Ecto neural progenitor cell (in vitro differentiated cells): ENCODE data around the gene ADGRG1.

Experiments used
- DNase-seq: peaks from one replicate; pipeline ENCODE4 v3.0.0-alpha.2; 2018; ENCODE audit warnings: low spot score

Gene ADGRG1

DNA sequence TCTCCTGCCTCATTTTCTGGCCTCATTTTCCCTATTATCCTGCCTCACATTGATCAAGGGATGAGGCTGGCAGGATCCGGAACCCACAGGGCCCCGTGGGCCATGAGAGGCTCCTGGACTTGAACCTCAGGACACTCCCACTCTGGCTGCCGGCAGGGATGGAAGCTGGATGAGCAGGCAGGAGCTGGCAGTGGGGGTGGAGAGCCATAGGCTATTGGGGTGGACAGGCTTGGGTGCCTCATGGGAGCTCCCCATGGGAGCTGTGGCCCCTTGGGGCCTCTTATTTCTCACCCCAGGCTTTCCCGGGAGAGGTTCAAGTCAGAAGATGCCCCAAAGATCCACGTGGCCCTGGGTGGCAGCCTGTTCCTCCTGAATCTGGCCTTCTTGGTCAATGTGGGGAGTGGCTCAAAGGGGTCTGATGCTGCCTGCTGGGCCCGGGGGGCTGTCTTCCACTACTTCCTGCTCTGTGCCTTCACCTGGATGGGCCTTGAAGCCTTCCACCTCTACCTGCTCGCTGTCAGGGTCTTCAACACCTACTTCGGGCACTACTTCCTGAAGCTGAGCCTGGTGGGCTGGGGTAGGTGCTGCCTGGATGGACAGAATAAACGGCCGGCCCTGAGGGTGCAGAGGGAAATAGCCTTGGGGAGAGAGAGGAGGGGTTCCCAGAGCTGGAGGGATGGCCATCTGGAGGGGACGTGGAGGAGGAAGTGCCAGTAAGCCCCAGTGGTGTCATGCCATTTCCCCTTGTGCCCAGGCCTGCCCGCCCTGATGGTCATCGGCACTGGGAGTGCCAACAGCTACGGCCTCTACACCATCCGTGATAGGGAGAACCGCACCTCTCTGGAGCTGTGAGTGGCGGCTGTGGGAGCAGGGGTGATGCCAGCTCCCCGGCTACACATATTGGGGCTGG, 55.5 kb downstream of the ADGRG1 start:
- DNase-seq: no peak

GRCh38 chr16:57684626-57685358, 56.4 kb downstream of the ADGRG1 start:
- DNase-seq: no peak

GRCh38 chr16:57685633-57686032, 57.2 kb downstream of the ADGRG1 start:
- DNase-seq: no peak

DNA sequence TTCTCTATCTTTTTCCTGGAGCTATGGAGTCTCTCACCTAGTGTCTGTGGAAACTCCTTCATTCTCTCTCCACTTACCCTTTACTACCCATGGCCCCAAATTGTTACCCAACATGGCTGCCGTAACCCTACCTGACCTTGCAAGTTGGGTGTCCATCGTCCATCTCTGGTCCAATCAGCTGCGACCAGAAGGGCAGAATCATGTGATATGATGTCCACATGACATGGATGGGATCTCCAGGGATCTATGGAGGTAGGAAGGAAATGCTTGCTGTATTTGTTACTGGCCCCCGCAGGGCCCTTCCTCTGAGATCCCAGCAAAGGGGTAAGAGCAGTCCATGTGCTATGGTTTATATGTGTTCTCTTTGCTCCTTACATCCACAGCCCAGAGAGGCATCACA, 58.1 kb downstream of the ADGRG1 start:
- DNase-seq: no peak

GRCh38 chr16:57687363-57687929, 59.0 kb downstream of the ADGRG1 start:
- no peak for DNase-seq

- no peak for DNase-seq
These were observed 60.1 kb downstream of the ADGRG1 start for GRCh38 chr16:57688487-57688986.

GRCh38 chr16:57688987-57689761, 60.7 kb downstream of the ADGRG1 start:
- no peak for DNase-seq

GRCh38 chr16:57689762-57690558, 61.5 kb downstream of the ADGRG1 start:
- no peak for DNase-seq

DNA sequence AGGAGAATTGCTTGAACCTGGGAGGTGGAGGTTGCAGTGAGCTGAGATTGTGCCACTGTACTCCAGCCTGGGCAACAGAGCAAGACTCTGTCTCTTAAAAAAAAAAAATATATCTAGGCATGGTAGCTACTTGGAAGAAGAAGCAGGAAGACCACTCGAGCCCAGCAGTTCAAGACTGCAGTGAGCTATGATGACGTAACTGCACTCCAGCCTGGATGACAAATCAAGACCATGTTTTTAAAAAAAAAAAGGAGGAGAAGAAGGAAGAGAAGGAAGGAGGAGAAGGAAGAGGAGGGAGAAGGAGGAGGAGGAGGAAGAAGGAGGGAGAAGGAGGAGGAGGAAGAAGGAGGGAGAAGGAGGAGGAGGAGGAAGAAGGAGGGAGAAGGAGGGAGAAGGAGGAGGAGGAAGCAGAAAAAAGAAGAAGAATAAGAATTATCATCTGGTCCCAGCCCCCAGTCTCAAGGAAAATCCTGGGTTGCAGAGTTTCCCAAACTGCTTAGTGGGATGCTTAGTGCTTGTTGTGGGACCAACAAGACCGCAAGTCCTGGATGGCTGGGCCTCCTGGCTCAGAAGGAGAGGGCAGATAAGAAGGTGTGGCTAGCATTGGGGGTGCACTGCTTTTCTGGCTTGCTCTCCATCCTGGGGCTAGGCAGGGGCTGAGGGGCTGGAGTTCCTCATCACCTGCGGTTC, 62.5 kb downstream of the ADGRG1 start:
- no peak for DNase-seq

GRCh38 chr16:57692636-57693035, 64.2 kb downstream of the ADGRG1 start:
- DNase-seq: no peak

DNA sequence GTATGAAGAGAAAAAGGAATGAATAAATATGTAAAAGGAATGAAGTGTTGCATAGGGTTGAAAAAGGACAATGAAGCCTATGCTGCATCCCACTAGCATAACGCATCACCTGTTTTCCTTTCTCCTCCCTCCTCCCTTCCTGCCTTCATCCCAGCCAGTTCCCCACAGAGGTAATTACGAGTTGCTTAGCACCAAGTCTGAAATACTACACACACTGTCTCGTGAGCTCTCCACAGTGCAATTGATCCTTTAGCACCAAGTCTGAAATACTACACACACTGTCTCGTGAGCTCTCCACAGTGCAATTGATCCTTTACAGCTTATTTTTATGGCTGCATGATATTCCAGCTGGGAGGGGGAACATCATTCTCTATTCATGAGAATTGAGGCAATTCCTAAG, 65.1 kb downstream of the ADGRG1 start:
- no peak for DNase-seq

DNA sequence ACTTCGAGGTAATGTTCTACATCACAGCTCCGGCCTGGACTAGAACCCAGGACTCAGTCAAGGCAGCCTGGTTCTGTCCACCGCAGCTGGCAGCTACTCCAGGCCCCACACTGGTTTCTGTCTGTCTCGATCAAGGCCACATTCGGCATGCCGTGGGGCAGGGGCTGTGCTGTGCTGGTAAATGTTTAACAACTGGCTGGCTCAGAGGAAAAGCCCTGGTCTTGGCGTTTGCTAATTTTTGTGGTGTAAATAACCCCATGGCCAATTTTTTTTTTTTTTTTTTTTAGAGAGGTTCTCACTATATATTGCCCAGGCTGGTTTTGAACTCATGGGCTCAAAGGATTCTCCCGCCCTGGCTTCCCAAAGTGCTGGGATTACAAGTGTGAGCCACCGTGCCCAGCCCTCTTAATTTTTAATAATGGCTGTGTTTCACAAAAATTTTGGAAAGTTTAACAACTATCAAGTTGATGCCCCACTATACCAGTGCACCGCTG, 65.8 kb downstream of the ADGRG1 start:
- no peak for DNase-seq

DNA sequence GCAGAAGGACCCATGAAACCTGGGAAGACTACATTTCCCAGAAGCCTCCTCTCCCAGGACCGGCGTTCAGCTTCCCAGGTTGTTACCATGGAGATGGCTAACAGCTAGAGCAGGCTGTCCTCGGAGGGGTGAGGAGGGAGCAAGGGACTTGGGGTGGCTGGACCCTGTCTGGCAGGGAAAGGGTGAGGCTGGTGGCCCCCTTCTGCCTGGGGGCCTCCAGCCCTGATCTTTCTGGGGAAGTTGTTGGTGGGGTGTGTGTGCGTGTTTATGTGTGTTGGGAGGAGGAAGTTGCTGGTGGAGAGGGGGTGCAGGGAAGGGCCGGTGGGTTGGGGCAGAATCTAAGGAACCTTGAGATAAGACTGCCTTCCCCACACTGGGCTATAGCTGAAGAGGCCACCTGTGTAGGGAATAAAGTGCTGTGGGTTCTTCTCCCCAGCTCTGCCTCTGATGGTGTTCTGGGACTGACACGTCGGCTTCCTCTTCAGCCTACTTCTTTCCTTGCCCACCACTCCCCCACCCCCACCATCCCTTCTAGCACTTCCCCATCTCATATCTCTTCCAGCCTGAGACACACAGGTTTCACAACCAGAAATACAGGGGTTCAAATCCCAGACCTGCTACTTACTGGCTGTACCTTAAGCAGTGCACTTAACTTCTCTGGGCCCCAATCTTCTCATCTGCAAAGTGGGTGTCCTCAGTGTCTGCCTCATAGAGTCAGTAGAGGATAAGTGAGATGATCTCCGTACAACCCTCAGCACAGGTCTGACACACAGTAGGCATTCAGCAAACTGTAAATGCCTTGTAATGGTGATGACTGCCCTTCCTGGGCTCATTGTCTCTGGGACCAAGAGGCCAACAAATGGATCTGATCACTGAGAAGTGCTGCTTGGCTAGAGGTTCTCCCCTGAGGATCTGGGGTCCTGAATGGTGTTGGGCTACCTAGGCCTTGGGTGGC, 66.6 kb downstream of the ADGRG1 start, which contains the start of gene DRC7:
Gene DRC7, plus strand, starts transcription at position 82 of the 955 bp plus-strand sequence. CDS start 3,144 bp downstream, outside the sequence.
- peak; percentile 77 for DNase-seq

GRCh38 chr16:57695680-57696069, 67.2 kb downstream of the ADGRG1 start:
- no peak for DNase-seq

- DNase-seq: no peak
These were observed 67.8 kb downstream of the ADGRG1 start for GRCh38 chr16:57696240-57696639.

DNA sequence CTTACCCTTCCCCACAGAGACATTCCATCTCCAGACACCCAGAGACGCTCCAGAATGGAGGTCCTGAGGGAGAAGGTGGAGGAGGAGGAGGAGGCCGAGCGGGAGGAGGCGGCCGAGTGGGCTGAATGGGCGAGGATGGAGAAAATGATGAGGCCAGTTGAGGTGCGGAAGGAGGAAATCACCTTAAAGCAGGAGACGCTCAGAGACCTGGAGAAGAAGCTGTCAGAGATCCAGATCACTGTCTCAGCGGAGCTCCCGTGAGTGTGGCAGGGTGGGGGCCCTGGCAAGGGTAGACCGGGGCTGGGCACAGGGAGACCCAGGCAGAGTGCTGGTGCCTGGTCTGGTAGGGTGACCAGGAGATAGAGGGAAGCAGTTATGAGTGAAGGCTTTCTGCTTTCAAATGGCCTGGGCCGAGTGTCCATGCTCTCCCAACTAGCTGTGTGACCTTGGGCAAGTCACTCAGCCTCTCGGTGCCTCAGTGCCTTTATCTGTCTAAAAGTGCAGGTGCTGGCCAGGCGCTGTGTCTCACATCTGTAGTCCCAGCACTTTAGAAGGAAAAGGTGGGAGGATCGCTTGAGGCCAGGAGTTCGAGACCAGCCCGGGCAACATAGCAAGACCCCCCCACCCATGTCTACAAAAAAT, 69.6 kb downstream of the ADGRG1 start:
- no peak for DNase-seq

GRCh38 chr16:57698812-57699405, 70.5 kb downstream of the ADGRG1 start:
- no peak for DNase-seq

DNA sequence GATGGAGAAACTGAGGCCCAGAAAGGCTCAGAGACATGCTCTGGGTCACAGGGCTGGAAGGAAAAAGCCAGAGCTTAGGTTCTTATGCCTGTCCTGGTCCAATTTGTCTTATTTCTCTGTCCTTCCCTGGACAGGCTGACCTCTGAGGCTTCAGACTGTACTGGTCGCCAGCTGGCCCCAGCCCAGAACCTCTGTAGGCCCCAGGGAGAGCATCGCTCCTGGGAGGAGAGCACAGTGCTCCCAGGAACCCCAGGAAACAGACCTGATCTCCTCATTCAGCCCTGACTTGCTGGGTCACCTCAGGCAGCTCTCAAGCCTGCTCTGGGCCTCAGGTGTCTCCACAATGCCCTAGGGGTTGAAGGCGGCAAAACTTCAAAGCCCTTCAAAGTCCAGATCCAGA, 71.1 kb downstream of the ADGRG1 start:
- no peak for DNase-seq
